Ureter (tissue), 1 donor: ENCODE data around the gene GREB1. TPM values are rescaled to one million over a fixed set of nuclear protein-coding genes. Genes with fewer than 3 reads are reported as not detected.

ENCODE experiments used
- DNase-seq: peaks from one replicate; pipeline ENCODE4 v3.0.0-alpha.2; 2020; ENCODE audit warnings: low spot score
- total RNA-seq: library from RNA; stranded (reverse); gene quantifications from one replicate; pipeline ENCODE4 v1.2.4, GENCODE V29; 2023
- donor health status: DM: yes; HTN: yes; CAD: no.

The GREB1 gene
- total RNA-seq, 1 donor from 2014 or later = 5.1 TPM

GRCh38 chr2:11661891-11662435 is 128.1 kb downstream of the GREB1 start:
- DNase-seq = no peak

GRCh38 chr2:11662882-11663281 is 129.0 kb downstream of the GREB1 start:
- DNase-seq = no peak

GRCh38 chr2:11663427-11663826 is 129.6 kb downstream of the GREB1 start:
- DNase-seq = no peak

- DNase-seq = no peak
Measured at GRCh38 chr2:11665028-11665427, 131.2 kb downstream of the GREB1 start.

- no peak for DNase-seq
Measured at GRCh38 chr2:11665510-11666362, 131.9 kb downstream of the GREB1 start.

GRCh38 chr2:11667194-11667593 is 133.3 kb downstream of the GREB1 start:
- DNase-seq = no peak

- no peak for DNase-seq
Measured at GRCh38 chr2:11667866-11668637, 134.2 kb downstream of the GREB1 start.

- no peak for DNase-seq
Measured at GRCh38 chr2:11669454-11670291, 135.8 kb downstream of the GREB1 start, which contains the start of gene NTSR2. TSS of gene NTSR2 (minus strand) at chr2:11670195. CDS start at chr2:11670129, 66 bp downstream.

GRCh38 chr2:11672407-11672806 is 138.6 kb downstream of the GREB1 start:
- DNase-seq = no peak

GRCh38 chr2:11674983-11675382 is 141.1 kb downstream of the GREB1 start:
- no peak for DNase-seq

GRCh38 chr2:11675423-11676112 is 141.7 kb downstream of the GREB1 start:
- no peak for DNase-seq

GRCh38 chr2:11676640-11677039 is 142.8 kb downstream of the GREB1 start:
- DNase-seq = no peak

- no peak for DNase-seq
Measured at GRCh38 chr2:11677136-11678055, 143.6 kb downstream of the GREB1 start.

- DNase-seq = no peak
Measured at GRCh38 chr2:11678306-11678960, 144.6 kb downstream of the GREB1 start.

- no peak for DNase-seq
Measured at GRCh38 chr2:11679016-11679415, 145.2 kb downstream of the GREB1 start.

GRCh38 chr2:11679486-11680181 is 145.8 kb downstream of the GREB1 start:
- DNase-seq = no peak

- no peak for DNase-seq
Measured at GRCh38 chr2:11680182-11680900, 146.5 kb downstream of the GREB1 start.
